ENCODE measurements around the gene SYS1.

GRCh38 chr20:45366192-45366591, 3.2 kb downstream of the SYS1 start:
- TF ChIP-seq, protein P1, sequence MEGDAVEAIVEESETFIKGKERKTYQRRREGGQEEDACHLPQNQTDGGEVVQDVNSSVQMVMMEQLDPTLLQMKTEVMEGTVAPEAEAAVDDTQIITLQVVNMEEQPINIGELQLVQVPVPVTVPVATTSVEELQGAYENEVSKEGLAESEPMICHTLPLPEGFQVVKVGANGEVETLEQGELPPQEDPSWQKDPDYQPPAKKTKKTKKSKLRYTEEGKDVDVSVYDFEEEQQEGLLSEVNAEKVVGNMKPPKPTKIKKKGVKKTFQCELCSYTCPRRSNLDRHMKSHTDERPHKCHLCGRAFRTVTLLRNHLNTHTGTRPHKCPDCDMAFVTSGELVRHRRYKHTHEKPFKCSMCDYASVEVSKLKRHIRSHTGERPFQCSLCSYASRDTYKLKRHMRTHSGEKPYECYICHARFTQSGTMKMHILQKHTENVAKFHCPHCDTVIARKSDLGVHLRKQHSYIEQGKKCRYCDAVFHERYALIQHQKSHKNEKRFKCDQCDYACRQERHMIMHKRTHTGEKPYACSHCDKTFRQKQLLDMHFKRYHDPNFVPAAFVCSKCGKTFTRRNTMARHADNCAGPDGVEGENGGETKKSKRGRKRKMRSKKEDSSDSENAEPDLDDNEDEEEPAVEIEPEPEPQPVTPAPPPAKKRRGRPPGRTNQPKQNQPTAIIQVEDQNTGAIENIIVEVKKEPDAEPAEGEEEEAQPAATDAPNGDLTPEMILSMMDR (IDR thresholded peaks at IDR 0.05 in 8 of 11, conservative IDR thresholded peaks at IDR 0.05 in 3 of 11), result no peak
- TF ChIP-seq POLR2A (IDR thresholded peaks at IDR 0.05), result no peak

Data from spleen (tissue), 7 donors.